Measurements from ENCODE around the gene IL21R. TPM values are rescaled to one million over a fixed set of nuclear protein-coding genes. Genes with fewer than 3 reads are reported as not detected.

The IL21R gene
- total and polyA plus RNA-seq, 2 donors (not counting 3 experiments of a cell fraction or from before 2014, with no cell fraction given): 0.03 TPM; not detected in 1

DNA sequence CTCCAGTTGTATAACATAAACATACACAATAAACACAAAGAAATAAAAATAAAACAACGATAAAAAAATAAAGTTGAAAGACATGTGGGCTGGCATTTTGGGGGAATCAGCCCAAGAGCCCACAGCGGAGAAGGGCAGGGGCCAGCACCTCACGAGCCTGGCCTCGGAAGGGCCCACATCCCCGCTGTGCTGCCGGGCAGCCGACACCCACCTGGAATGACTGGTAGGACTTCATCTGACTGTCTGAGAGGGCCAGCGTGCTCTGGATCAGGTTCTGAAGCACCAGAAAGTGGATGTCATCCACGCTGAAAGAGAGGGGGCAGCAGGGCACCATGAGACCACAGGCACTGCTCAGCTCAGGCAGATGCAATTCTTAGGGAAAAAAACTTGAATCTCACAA, 74.3 kb downstream of the IL21R start:
- dilution Hi-C loops (cut with MboI; ENCODE audit: extremely low pct_ligation_motif_present, low sequenced_read_pairs) (no loop called here), intact Hi-C loops (cut with micrococcal nuclease) (no loop called here)
- Histone ChIP-seq H3K27ac (ENCODE audit: insufficient read depth, low read depth, low read length) (peak overlapping the region; percentile 76), H4K20me1 (replicated peaks; ENCODE audit: control insufficient read depth, extremely low read depth, insufficient read depth, low read length) (no peaks in the 10 kb centered on the region), H3K4me3 (replicated peaks in 1 of 3; ENCODE audit: insufficient read depth in 1 of 3, low read depth in 1 of 3, low read length in 3 of 3) (no peak overlapping the region), H3K79me2 (ENCODE audit: control insufficient read depth, insufficient read depth, low read length) (no peaks in the 10 kb centered on the region), H3K9me3 (replicated peaks; ENCODE audit: control insufficient read depth, insufficient read depth, low read length) (no peaks in the 10 kb centered on the region), H3K9me1 (replicated peaks; ENCODE audit: control insufficient read depth, extremely low read depth, insufficient read depth, low read length) (no peaks in the 10 kb centered on the region), H3K4me2 (ENCODE audit: insufficient read depth, low read length) (peak overlapping the region; percentile 35), H3K36me3 (ENCODE audit: control insufficient read depth in 2 of 2, extremely low read depth in 1 of 2, insufficient read depth in 2 of 2, low read length in 2 of 2) (peaks cover 18 to 33% of the 10 kb centered on the region in 2 experiments), H3K4me1 (ENCODE audit: control insufficient read depth, extremely low read depth, insufficient read depth, low read length) (peaks cover 21% of the 10 kb centered on the region), H3K27me3 (ENCODE audit: control insufficient read depth in 2 of 2, insufficient read depth in 2 of 2, low read length in 2 of 2) (no peaks in the 10 kb centered on the region), H2AFZ (ENCODE audit: low read depth, low read length) (no peak overlapping the region), H3K9ac (replicated peaks; ENCODE audit: extremely low read depth, insufficient read depth, low read length) (peak overlapping the region; percentile 45)
- no peak for FAIRE-seq
- DNase-seq (ENCODE audit: low read depth, low spot score): no peak
- no TSS peak for BruUV-seq (replicated peaks)
- ChIA-PET POLR2A (interaction anchor here (0.6 kb wide), 1 partner anchor 31 kb away, joined by 3 read pairs; no protein-coding TSS in a partner anchor), CTCF (interaction anchor here (0.8 to 1.2 kb wide), 8 partner anchors 11 to 595 kb away, joined by 3 to 8 read pairs (median 4); no protein-coding TSS in a partner anchor)
- TF ChIP-seq GATA2 (IDR thresholded peaks at IDR 0.05; ENCODE audit: insufficient read depth, insufficient read length, low read depth, low read length): no peak
- TF ChIP-seq POLR2AphosphoS5 (IDR thresholded peaks at IDR 0.05; ENCODE audit: insufficient read depth, low read depth, low read length): no peak
- no peak for TF ChIP-seq MYC (IDR thresholded peaks at IDR 0.05; ENCODE audit: low read depth, low read length)
- no peak for TF ChIP-seq EZH2 (IDR thresholded peaks at IDR 0.05; ENCODE audit: borderline replicate concordance, low read depth, low read length, severe bottlenecking)
- TF ChIP-seq, protein P1, sequence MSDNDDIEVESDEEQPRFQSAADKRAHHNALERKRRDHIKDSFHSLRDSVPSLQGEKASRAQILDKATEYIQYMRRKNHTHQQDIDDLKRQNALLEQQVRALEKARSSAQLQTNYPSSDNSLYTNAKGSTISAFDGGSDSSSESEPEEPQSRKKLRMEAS (IDR thresholded peaks at IDR 0.05; ENCODE audit: insufficient read depth, insufficient read length): no peak
- TF ChIP-seq POLR2A (IDR thresholded peaks at IDR 0.05; ENCODE audit: low read depth, low read length): no peak
- TF ChIP-seq JUN (IDR thresholded peaks at IDR 0.05; ENCODE audit: borderline replicate concordance, insufficient read depth, insufficient read length, low read depth): no peak
- TF ChIP-seq FOS (IDR thresholded peaks at IDR 0.05; ENCODE audit: borderline replicate concordance, insufficient read depth, low read length): no peak

DNA sequence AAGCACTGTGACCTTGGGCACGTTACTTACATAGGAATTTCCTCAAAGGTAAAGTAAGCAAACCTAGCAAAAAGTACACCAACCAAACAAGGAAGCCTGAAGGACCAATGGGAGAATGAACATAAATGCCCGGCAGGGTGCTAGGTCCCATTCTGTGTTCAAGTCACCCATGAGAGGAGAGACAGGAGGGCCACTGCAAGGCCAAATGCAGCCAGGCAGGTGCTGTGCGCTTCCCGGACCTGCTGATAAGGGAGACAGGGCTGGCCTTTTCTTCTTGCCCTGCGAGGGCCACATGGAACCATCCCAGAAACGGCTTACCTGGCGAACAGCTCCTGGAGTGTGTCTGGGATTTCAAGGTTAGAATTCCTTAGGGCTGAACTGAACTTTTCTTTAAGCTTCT, 78.8 kb downstream of the IL21R start:
- Histone ChIP-seq H3K27me3 (ENCODE audit: control insufficient read depth in 2 of 2, insufficient read depth in 2 of 2, low read length in 2 of 2) (no peaks in the 10 kb centered on the region), H3K4me1 (ENCODE audit: control insufficient read depth, extremely low read depth, insufficient read depth, low read length) (peaks cover 12% of the 10 kb centered on the region), H3K4me3 (replicated peaks in 1 of 3; ENCODE audit: insufficient read depth in 1 of 3, low read depth in 1 of 3, low read length in 3 of 3) (no peak overlapping the region), H3K36me3 (ENCODE audit: control insufficient read depth in 2 of 2, extremely low read depth in 1 of 2, insufficient read depth in 2 of 2, low read length in 2 of 2) (peaks cover 24 to 48% of the 10 kb centered on the region in 2 experiments), H3K4me2 (ENCODE audit: insufficient read depth, low read length) (no peak overlapping the region), H3K9me1 (replicated peaks; ENCODE audit: control insufficient read depth, extremely low read depth, insufficient read depth, low read length) (no peaks in the 10 kb centered on the region), H3K27ac (ENCODE audit: insufficient read depth, low read depth, low read length) (no peak overlapping the region), H2AFZ (ENCODE audit: low read depth, low read length) (no peak overlapping the region), H3K9me3 (replicated peaks; ENCODE audit: control insufficient read depth, insufficient read depth, low read length) (no peaks in the 10 kb centered on the region), H4K20me1 (replicated peaks; ENCODE audit: control insufficient read depth, extremely low read depth, insufficient read depth, low read length) (no peaks in the 10 kb centered on the region), H3K79me2 (ENCODE audit: control insufficient read depth, insufficient read depth, low read length) (no peaks in the 10 kb centered on the region), H3K9ac (replicated peaks; ENCODE audit: extremely low read depth, insufficient read depth, low read length) (no peak overlapping the region)
- DNase-seq (ENCODE audit: low read depth, low spot score) (no peak), FAIRE-seq (no peak)
- TF ChIP-seq, protein P1 (IDR thresholded peaks at IDR 0.05; ENCODE audit: insufficient read depth, insufficient read length): no peak
- TF ChIP-seq MYC (IDR thresholded peaks at IDR 0.05; ENCODE audit: low read depth, low read length): no peak
- no peak for TF ChIP-seq EZH2 (IDR thresholded peaks at IDR 0.05; ENCODE audit: borderline replicate concordance, low read depth, low read length, severe bottlenecking)
- TF ChIP-seq POLR2A (IDR thresholded peaks at IDR 0.05; ENCODE audit: low read depth, low read length): no peak
- no peak for TF ChIP-seq POLR2AphosphoS5 (IDR thresholded peaks at IDR 0.05; ENCODE audit: insufficient read depth, low read depth, low read length)
- no peak for TF ChIP-seq FOS (IDR thresholded peaks at IDR 0.05; ENCODE audit: borderline replicate concordance, insufficient read depth, low read length)
- TF ChIP-seq, protein P2, sequence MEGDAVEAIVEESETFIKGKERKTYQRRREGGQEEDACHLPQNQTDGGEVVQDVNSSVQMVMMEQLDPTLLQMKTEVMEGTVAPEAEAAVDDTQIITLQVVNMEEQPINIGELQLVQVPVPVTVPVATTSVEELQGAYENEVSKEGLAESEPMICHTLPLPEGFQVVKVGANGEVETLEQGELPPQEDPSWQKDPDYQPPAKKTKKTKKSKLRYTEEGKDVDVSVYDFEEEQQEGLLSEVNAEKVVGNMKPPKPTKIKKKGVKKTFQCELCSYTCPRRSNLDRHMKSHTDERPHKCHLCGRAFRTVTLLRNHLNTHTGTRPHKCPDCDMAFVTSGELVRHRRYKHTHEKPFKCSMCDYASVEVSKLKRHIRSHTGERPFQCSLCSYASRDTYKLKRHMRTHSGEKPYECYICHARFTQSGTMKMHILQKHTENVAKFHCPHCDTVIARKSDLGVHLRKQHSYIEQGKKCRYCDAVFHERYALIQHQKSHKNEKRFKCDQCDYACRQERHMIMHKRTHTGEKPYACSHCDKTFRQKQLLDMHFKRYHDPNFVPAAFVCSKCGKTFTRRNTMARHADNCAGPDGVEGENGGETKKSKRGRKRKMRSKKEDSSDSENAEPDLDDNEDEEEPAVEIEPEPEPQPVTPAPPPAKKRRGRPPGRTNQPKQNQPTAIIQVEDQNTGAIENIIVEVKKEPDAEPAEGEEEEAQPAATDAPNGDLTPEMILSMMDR (IDR thresholded peaks at IDR 0.05; ENCODE audit: extremely low read depth in 1 of 2, insufficient read depth in 1 of 2, low read depth in 1 of 2, low read length in 2 of 2): no peak
- TF ChIP-seq GATA2 (IDR thresholded peaks at IDR 0.05; ENCODE audit: insufficient read depth, insufficient read length, low read depth, low read length): no peak
- TF ChIP-seq JUN (IDR thresholded peaks at IDR 0.05; ENCODE audit: borderline replicate concordance, insufficient read depth, insufficient read length, low read depth): no peak
- no TSS peak for BruUV-seq (replicated peaks)
- intact Hi-C loops (cut with micrococcal nuclease): no loop called here
- POLR2A ChIA-PET: no interaction called here
- CTCF ChIA-PET: no interaction called here
- dilution Hi-C loops (cut with MboI; ENCODE audit: extremely low pct_ligation_motif_present, low sequenced_read_pairs): no loop called here
